ENCODE data around the gene SORBS2.

Gene SORBS2

DNA sequence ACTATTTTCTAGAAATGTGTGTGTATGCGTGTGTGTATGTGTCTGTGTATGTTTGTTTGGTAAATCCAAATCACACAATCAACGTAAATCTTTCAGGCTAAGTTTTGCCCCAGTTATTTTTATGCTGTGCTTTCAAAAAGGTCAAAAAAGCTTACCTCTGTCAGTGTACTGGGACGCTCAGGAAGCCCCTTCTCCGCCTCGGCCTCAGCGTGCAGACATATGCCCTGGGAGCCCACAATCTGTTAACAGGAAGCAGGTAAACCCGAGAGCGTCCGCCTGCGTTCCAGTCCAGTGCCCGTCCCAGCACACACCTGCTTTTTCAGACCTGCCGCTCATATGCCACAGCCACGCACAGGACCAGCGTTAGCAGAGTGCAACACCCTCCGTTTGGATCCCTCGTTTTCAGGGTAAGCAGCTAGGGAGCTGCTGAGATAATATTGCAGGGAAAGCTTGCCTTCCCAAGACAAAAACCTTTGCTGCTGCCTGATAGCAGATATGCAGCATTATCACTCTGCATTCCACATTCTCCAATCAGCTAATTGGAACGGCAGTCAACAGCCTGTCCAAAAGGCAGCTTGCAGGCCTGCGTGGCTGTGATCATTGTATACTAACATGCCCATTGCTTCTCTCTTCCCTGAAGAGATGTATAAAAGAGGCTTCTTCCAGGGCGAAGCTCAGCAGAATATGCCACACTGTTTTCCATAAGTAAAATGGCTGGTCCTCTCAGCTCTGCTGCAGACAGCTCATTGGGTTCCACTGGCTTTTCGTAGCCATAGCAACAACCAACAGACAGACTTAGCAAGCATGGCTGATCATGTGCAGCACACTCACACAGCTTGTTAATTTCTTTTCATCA lies at the start of gene SORBS2:
SORBS2 (minus strand) TSS at position 686 of the 856 bp plus-strand sequence. CDS start 121,623 bp downstream, outside the sequence.
- no peak for DNase-seq

- peak; percentile 31 for DNase-seq
Measured at GRCh38 chr4:185859111-185859510, 47.1 kb upstream of the SORBS2 start.

DNA sequence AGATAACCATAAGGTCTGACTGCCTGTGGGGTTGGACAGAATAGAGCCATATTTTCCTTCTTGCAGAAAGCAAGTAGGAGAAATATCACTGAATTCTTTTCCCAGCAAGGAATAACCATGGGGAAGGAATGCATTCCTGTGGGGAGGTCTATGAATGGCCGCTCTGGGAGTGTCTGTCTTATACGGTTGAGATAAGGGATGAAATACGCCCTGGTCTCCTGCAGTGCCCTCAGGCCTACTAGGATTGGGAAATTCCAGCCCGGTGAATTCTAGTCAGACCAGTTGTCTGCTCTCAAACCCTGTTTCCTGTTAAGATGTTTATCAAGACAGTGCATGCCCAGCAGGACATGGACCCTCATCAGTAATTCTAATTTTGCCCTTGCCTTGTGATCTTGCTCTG lies 45.6 kb upstream of the SORBS2 start:
- DNase-seq, result peak; percentile 59

DNA sequence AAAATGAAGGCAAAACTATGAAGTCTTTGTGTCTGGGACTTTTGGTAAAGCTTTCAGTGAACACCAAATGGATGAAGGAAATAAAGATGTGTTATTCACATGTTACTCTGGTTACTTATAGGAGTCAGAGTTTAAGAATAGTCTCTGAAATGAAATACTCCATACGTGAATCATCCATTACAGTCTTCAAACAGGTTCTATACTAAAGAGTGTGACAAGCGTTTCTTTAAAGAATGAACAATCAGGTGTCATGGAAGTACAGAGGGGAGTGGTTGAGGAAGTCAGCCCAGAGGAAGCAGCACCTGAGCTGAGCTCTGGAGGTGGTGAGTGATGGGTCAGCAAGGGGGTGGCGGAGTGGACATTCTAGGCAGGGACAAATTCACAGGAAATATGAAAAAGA lies 41.8 kb upstream of the SORBS2 start:
- DNase-seq, result no peak

DNA sequence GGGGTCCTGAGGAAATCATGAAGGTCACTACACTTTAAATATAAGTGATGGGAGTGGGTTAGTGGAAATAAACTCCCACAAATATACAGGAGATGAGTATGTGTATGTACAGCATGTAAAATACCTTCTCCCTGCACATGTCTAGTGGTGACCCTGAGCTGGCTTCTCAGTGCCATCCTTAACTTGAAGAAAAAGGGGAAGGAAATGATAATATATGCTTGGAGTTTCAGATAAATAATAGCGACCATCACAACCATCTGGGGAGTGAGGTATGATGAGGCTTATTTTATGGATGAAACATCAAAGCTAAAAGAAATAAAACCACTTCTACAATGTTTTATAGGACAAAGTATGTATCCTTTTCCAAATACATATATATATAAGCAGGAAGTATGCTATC lies 41.0 kb upstream of the SORBS2 start:
- DNase-seq, result no peak

DNA sequence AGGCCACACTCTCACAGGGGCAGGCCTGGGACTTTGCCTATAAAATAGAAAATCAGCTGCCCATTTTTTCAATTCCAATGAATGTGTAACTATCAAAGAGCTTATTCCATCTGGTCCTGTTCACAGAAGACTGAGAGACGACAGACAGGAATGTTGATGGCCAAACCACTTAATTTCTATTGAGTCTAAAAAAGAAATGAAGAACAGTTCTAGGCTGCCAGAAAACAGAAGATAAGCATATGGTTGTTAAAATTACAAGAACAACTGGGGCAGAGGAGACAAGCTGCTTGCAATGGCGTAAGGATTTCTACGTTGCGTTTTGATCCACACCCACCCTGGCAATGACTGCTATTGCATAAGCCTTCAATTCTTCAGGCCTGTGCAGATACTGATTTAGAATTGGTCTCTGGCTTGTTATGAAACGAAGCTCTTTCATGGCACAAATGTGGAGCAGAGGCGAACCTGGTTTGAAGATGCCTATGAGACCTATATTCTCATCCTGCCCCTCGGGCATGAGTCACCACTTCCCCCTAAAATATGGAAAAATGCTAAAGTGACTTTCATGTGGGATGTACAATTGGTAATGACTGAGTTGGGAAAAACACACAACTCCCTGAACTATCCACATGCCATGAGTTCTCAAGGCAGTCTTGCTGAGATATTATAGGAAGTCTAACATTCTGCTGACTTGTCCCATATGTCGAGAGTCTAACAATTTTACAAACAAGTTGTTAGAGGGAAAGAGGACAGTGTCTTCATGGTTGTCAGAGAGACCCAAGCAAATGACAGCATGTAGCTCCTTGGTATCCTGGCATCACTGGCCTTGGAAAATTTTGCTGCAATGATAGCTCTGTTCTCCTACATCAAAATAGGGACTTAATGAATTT lies 37.9 kb upstream of the SORBS2 start:
- DNase-seq, result no peak

DNA sequence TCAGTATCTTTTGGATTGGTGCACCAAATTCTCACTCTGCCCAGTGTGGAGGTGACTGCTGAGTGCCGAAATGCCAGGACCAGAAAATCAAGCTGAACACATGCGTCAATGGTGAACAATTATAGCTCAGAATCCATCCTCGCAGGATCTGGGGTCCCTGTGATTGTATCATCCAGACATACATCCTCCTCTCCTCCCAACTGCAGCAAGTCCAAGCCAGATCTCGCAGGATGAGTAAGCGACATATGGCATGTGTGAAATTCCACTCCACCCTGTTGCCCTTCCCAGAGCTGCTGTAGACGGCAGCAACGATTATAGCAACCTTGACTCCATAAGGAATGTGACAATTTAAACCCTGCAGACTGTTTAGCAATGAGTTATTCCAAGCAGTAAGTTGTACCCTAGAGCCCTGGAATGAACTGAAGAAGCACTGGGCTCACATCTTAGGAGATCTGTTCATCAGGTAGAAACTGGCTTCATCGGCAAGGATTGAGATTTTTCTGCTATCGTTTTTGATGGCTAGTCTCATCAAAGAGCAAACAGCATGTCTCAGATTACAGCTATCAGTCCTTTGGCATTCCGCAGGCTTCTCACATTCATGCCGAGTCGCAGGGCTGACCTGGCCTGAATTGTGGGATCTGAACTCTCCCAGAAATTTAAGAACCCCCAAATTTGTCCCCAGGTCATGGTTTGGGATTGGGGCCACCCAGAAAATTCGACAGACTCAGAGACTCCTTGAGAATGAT lies 35.5 kb upstream of the SORBS2 start:
- DNase-seq, result peak; percentile 39

- DNase-seq, result no peak
Measured at GRCh38 chr4:185846505-185847150, 34.6 kb upstream of the SORBS2 start.

- no peak for DNase-seq
Measured at GRCh38 chr4:185845966-185846365, 34.0 kb upstream of the SORBS2 start.

DNA sequence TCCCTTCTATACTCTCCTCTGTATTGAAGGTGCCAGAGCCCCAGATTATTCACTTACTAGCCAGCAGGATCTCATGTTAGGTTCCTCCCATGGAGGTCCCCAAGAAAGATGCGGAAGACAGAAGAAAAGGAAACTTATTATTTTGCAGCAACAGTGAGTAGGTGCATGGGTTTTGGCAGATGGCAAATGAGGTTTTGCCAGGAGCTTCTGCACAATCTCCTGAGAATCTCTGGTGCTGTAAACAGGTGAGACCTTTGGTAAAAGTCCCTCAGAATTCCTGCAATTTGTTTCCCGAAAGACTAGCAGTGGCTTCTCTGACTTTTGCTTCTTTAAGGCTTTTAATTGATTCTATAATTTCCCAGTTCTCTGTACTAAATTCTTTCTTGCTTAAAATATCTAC lies 29.5 kb upstream of the SORBS2 start:
- no peak for DNase-seq

DNA sequence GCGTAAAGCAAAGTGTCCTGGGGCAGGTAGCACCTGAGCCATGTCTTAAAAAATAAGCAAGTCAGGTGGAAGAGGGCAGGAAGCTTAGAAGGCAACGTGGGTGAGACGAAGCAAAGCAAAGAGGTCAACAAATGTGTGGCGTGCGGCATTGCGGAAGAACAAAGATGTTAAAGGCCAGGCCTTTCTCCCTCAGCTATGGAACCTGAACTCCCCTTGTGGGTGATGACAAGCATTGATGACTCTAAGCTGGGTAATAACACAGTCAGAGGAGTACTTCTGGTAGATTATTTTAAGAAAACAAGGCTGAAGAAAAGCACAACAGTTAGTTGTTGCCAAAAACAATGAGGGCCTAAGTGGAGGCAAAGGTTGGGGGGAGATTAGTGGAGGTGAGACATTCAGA lies 29.0 kb upstream of the SORBS2 start:
- DNase-seq, result no peak

DNA sequence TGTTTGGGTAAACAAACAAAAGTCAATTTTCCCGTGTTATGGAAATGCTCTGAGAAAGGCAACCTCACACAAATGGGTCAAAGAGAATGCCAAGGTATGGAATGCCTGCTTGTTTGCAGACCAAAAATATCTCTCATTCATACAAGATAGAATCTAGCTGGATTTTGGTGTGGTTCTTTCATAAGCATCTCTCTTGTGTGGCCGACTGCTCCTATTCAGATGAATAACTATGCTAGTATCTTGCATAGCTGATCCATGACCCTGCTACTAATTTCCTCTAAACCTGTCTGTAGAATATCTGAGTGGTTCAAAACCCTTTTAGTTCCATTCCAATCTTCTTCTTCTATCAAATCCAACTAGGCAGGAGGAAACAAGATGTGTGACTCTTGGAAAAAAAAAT lies 28.2 kb upstream of the SORBS2 start:
- DNase-seq, result no peak

GRCh38 chr4:185839770-185840169 lies 27.8 kb upstream of the SORBS2 start:
- no peak for DNase-seq

- peak; percentile 91 for DNase-seq
Measured at GRCh38 chr4:185839194-185839712, 27.3 kb upstream of the SORBS2 start.

DNA sequence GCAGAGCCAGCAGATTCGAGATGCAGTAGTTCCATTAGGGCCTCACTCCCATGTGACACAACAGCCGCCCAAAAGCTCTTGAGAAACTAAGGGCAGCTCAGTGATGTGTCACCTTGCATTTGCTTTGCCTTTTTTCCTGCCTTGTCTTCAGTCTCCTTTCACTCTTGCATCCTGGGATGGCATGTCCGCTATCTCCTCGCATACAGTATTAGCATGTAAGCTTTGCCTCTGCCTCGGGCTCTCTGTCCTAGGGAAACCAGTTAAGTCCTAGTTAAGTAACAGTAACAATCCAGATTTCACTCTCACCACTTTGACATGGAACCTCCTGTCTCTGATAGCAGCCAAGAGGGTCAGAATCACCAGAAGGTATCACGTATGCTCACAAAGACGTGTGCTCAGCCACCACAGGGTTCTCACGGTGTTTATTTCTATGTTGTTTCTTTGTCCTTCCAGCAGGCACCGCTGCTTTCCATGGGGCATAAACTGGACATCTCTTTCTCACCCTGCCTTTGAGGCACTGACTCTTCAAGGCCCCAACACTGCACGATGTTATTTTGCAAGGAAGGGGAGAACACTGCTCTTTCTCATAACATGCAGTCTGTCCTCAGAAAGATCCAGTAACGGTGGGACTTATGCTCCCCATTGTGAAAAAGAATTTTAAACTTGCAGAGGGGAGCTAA lies 26.7 kb upstream of the SORBS2 start:
- DNase-seq, result no peak

GRCh38 chr4:185838104-185838452 lies 26.1 kb upstream of the SORBS2 start:
- DNase-seq, result no peak

- DNase-seq, result no peak
Measured at GRCh38 chr4:185837415-185838103, 25.6 kb upstream of the SORBS2 start.

DNA sequence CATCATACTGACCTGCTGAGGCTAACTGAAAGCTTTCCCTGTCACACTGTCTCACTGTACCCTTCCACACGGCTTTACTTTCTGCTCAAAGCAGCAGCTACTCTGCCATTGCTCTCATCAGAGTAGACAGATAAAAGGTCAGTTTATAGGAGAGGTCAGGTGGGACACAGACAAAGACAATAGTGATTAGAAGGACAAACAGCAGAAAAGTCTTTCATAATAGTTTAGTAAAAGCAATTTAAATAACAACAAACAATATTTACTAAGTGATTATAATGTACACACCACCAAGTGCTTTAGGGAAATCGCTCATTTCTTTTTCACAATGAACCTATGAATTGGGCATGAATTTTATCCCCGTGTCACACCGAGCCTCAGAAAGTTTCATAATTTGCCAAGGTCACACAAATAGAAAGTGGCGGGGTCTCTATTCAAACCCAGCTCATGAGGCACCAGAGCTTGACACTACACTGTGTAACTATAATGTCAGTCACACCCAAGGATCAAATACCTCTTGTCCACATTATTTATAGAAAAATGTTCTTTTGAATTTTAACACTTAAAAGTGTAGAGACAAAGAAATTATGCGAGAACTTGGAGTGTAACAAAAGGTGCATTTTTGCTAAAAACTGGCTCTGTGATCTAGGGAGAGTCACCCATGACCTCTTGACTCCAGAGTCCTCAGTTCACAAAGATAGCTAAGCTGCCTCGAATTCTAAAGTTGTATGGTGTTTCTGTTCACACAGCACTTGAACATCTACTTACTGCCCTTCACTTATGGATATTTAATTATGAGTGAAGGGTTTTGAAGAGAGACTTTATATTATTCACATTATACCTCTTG lies 24.5 kb upstream of the SORBS2 start:
- no peak for DNase-seq

GRCh38 chr4:185835814-185836213 lies 23.8 kb upstream of the SORBS2 start:
- DNase-seq, result no peak

- DNase-seq, result no peak
Measured at GRCh38 chr4:185835336-185835735, 23.3 kb upstream of the SORBS2 start.

Data from NCI-H226 (cell line).